ENCODE measurements around the gene SPAG7.
"Not testable (repeated sequence)": the region's sequence is repeated elsewhere in the genome, so short reads cannot be mapped to it uniquely, and the experiment has no call there.

Gene SPAG7

GRCh38 chr17:4921320-4921719, 46.3 kb downstream of the SPAG7 start:
- H3K27ac ChIP-seq: no peak overlapping the region
- TF ChIP-seq, protein P1, sequence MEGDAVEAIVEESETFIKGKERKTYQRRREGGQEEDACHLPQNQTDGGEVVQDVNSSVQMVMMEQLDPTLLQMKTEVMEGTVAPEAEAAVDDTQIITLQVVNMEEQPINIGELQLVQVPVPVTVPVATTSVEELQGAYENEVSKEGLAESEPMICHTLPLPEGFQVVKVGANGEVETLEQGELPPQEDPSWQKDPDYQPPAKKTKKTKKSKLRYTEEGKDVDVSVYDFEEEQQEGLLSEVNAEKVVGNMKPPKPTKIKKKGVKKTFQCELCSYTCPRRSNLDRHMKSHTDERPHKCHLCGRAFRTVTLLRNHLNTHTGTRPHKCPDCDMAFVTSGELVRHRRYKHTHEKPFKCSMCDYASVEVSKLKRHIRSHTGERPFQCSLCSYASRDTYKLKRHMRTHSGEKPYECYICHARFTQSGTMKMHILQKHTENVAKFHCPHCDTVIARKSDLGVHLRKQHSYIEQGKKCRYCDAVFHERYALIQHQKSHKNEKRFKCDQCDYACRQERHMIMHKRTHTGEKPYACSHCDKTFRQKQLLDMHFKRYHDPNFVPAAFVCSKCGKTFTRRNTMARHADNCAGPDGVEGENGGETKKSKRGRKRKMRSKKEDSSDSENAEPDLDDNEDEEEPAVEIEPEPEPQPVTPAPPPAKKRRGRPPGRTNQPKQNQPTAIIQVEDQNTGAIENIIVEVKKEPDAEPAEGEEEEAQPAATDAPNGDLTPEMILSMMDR (conservative IDR thresholded peaks at IDR 0.05): no peak
- TF ChIP-seq ZFX (IDR thresholded peaks at IDR 0.05): no peak

DNA sequence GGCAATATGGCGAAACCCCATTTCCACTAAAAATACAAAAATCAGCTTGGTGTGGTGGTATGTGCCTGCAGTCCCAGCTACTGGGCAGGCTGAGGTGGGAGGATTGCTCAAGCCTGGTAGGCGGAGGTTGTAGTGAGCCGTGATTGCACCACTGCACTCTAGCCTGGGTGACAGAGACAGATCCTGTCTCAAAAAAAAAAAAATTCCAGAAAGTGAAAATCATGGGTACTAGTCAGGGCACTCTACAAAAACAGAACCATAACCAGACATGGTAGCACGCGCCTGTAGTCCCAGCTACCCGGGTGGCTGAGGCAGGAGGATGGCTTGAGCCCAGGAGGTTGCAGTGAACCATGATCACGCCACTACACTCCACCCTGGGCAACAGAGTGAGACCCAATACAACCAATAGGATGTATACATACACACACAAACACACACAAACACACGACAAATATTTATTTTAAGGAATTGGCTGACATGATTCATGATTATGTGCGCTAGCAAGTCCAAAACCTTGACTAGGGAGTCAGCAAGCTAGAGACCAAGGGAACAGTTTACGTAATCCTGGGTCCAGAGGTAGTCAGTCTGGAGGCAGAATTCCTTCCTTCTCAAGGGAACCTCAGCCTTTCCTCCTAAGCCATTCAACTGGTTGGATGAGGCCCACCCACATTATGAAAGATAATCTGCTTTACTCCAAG, 47.1 kb downstream of the SPAG7 start:
- no peak overlapping the region for H3K27ac ChIP-seq
- TF ChIP-seq, protein P1 (conservative IDR thresholded peaks at IDR 0.05): no peak
- no peak for TF ChIP-seq ZFX (IDR thresholded peaks at IDR 0.05)

GRCh38 chr17:4919511-4920047, 48.0 kb downstream of the SPAG7 start:
- TF ChIP-seq ZFX (IDR thresholded peaks at IDR 0.05): no peak
- TF ChIP-seq, protein P1 (conservative IDR thresholded peaks at IDR 0.05): no peak
- no peak overlapping the region for H3K27ac ChIP-seq

DNA sequence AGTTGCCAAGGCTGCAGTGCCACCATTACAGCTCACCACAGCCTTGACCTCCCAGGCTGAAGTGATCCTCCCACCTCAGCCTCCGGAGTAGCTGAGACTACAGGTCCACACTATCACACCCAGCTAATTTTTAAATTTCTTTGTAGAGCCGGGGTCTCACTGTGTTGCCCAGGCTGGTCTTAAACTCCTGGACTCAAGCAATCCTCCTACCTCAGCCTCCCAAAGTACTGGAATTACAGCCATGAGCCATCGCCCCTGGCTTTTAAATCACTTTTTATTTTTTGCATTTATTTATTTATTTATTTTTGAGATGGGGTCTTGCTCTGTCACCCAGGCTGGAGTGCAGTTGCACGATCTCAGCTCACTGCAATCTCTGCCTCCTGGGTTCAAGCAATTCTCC, 53.1 kb downstream of the SPAG7 start:
- H3K27ac ChIP-seq: not testable (repeated sequence)

- TF ChIP-seq, protein P1 (conservative IDR thresholded peaks at IDR 0.05): no peak
- no peak for TF ChIP-seq ZFX (IDR thresholded peaks at IDR 0.05)
These were observed 53.6 kb downstream of the SPAG7 start for GRCh38 chr17:4913994-4914393.

More at GRCh38 chr17:4913994-4914393, 53.6 kb downstream of the SPAG7 start:
- H3K27ac ChIP-seq: no peak overlapping the region
